GM12878 (cell line): ENCODE results near the gene KATNBL1. TPM values are rescaled to one million over a fixed set of nuclear protein-coding genes. Genes with fewer than 3 reads are reported as not detected.
A peak's percentile ranks its signal among the peaks of the same experiment; 100 is the strongest.

Experiments used
- ATAC-seq: fragments of 200-7000 bp; cut with Tn5 transposase; 3 replicates; pipeline ENCODE4 v1.9.1; 2020; ENCODE audit warnings: mild to moderate bottlenecking, moderate library complexity
- BruUV-seq: library from RNA; stranded (reverse); fragments of 400-500 nt; replicated peaks from 2 replicates; lab custom pipeline; 2021; lab: Mats Ljungman, UMichigan
- CTCF ChIA-PET: fragments of 300-600 bp; sonication (Branson Sonifier 250); formaldehyde crosslinking; extraction: SDS; loops from one replicate; lab custom pipeline; 2021; ENCODE audit warnings: inconsistent platforms; lab: Yijun Ruan, JAX
- POLR2A ChIA-PET: fragments of 350-600 bp; formaldehyde crosslinking; extraction: SDS; loops from one replicate; lab custom pipeline; 2021; ENCODE audit warnings: inconsistent platforms; lab: Charles Lee
- RAD21 ChIA-PET: fragments of 300-600 bp; sonication (Branson Sonifier 250); formaldehyde crosslinking; loops from one replicate; lab custom pipeline; 2023; ENCODE audit warnings: antibody characterized with exemption; ENCODE audit not compliant: unreplicated experiment; lab: Charles Lee
- SMC1A ChIA-PET: fragments of 300-600 bp; sonication (Branson Sonifier 250); formaldehyde crosslinking; loops from one replicate; lab custom pipeline; 2023; ENCODE audit not compliant: unreplicated experiment, uncharacterized antibody; lab: Charles Lee
- DNase-seq: peaks from one replicate; pipeline ENCODE4 v3.0.0-alpha.2; 2011; ENCODE audit warnings: low read depth, low spot score
- FAIRE-seq: peaks from 3 replicates; lab custom pipeline; 2011; peaks lifted over from hg19 to GRCh38; lab: Jason Lieb, UNC
- H2AFZ ChIP-seq: 2 replicates; pipeline ENCODE4 v1.6.0; 2011; ENCODE audit warnings: low read depth, low read length, control low read depth; ENCODE audit not compliant: control insufficient read depth
- H3K27ac ChIP-seq: 2 replicates; pipeline ENCODE4 v1.5.1; 2011; ENCODE audit warnings: control low read depth; ENCODE audit not compliant: control insufficient read depth, insufficient read depth
- H3K27me3 ChIP-seq, 2 experiments: replicated peaks in 1 of 2; 2 replicates each; pipeline versions ENCODE4 v1.6.0 to v1.6.1; 2011; ENCODE audit warnings: low read length in 1 of 2; ENCODE audit not compliant: control insufficient read depth in 2 of 2, insufficient read depth in 2 of 2
- H3K36me3 ChIP-seq, 2 experiments: 2 replicates each; pipeline ENCODE4 v1.5.1; 2011; ENCODE audit warnings: low read length in 1 of 2; ENCODE audit not compliant: control insufficient read depth in 2 of 2, insufficient read depth in 2 of 2
- H3K4me1 ChIP-seq: 2 replicates; pipeline ENCODE4 v1.6.1; 2011; ENCODE audit warnings: mild to moderate bottlenecking, low read length, moderate library complexity, mixed read lengths; ENCODE audit not compliant: control insufficient read depth, insufficient read depth
- H3K4me2 ChIP-seq: 2 replicates; pipeline ENCODE4 v1.6.0; 2011; ENCODE audit warnings: control low read depth; ENCODE audit not compliant: control insufficient read depth, insufficient read depth
- H3K4me3 ChIP-seq: fragments of 200-600 bp; sonication (generic); 2 replicates; pipeline ENCODE4 v1.5.1; 2016
- H3K79me2 ChIP-seq: 2 replicates; pipeline ENCODE4 v1.6.0; 2011; ENCODE audit warnings: low read length; ENCODE audit not compliant: control insufficient read depth, insufficient read depth
- H3K9ac ChIP-seq: 2 replicates; pipeline ENCODE4 v1.8.0; 2011; ENCODE audit warnings: low read length, control low read depth, mixed read lengths; ENCODE audit not compliant: control insufficient read depth, insufficient read depth
- H3K9me3 ChIP-seq: replicated peaks from 3 replicates; pipeline ENCODE4 v1.5.1; 2011; ENCODE audit warnings: mild to moderate bottlenecking, low read length; ENCODE audit not compliant: control insufficient read depth, insufficient read depth
- H4K20me1 ChIP-seq: 2 replicates; pipeline ENCODE4 v1.6.0; 2011; ENCODE audit not compliant: control insufficient read depth, insufficient read depth
- CBX3 ChIP-seq: fragments of 200-600 bp; sonication (generic); IDR thresholded peaks from 2 replicates; pipeline ENCODE4 v1.6.1; 2016; ENCODE audit warnings: low read depth, borderline replicate concordance
- ESRRA ChIP-seq: IDR thresholded peaks from 2 replicates; pipeline ENCODE4 v1.6.1; 2012; ENCODE audit warnings: mild to moderate bottlenecking, low read length, improper control_type of control experiment
- GABPA ChIP-seq: IDR thresholded peaks from 2 replicates; pipeline ENCODE4 v1.6.1; 2014; ENCODE audit warnings: antibody characterized with exemption, low read depth, mild to moderate bottlenecking, inconsistent platforms
- JUNB ChIP-seq: IDR thresholded peaks from 2 replicates; pipeline ENCODE4 v1.6.1; 2016; ENCODE audit warnings: antibody characterized with exemption, mild to moderate bottlenecking
- POLR2A ChIP-seq: IDR thresholded peaks from 2 replicates; pipeline ENCODE4 v1.6.1; 2011; ENCODE audit warnings: low read depth, mild to moderate bottlenecking, low read length
- WRNIP1 ChIP-seq: IDR thresholded peaks from 2 replicates; pipeline ENCODE4 v1.6.1; 2011; ENCODE audit warnings: low read depth, low read length, improper control_type of control experiment, borderline replicate concordance
- WGBS: methylation state at CpG from one replicate; pipeline ENCODE4 v1.1.6; 2016; ENCODE audit warnings: low lambda C conversion rate; ENCODE audit not compliant: insufficient replicate concordance, insufficient coverage; ENCODE audit errors: missing lambda C conversion rate; 5-methylcytosine and 5-hydroxymethylcytosine counted together
- in situ Hi-C: fragments of 300-500 bp; cut with MboI; formaldehyde crosslinking; loops from 9 replicates; pipeline ENCODE4 v1.14.3; 2018; ENCODE audit warnings: mixed read lengths
- intact Hi-C: fragments of 100-400 bp; cut with micrococcal nuclease; formaldehyde crosslinking; loops from one replicate; pipeline ENCODE4 v1.14.2; 2022; ENCODE audit not compliant: unreplicated experiment
- polyA plus RNA-seq, 11 experiments: library from polyadenylated mRNA; depleted of rRNA in 4 of 11; unstranded in 6 of 11; stranded (reverse) in 5 of 11; fragments of >200 nt; fragmentation: Nextera tagmentation in 4 of 11; fragmentation: Illumina TruSeq in 1 of 11; extraction: Ambion mirVana in 4 of 11; extraction: Trizol in 1 of 11; gene quantifications; 1 replicate in 1 of 11; 2 replicates in 10 of 11; pipeline versions ENCODE4 v1.2.1 to v1.2.3, GENCODE V29; 2011 to 2016; ENCODE audit warnings: inconsistent platforms in 2 of 11, missing spikeins in 2 of 11, low read depth in 1 of 11
- total RNA-seq, 4 experiments: library from RNA; depleted of rRNA in 3 of 4; stranded (reverse); fragments of >200 nt in 3 of 4; fragmentation: Illumina TruSeq in 1 of 4; extraction: Trizol in 1 of 4; gene quantifications; 2 replicates each; pipeline versions ENCODE4 v1.2.1 to v1.2.3, GENCODE V29; 2013 to 2021

KATNBL1 gene
- total and polyA plus RNA-seq, 10 of the 15 experiments (the other 5 are each of a cell fraction or from before 2014, with no cell fraction given) = 7.8 to 58.8 (median 30.1) TPM

GRCh38 chr15:34239151-34239808 lies 29.4 kb upstream of the KATNBL1 start:
- Histone ChIP-seq H3K27ac (peak overlapping the region; percentile 50), H3K79me2 (no peaks in the 10 kb centered on the region), H3K9ac (no peak overlapping the region), H3K4me2 (no peak overlapping the region), H3K4me3 (no peak overlapping the region), H2AFZ (no peak overlapping the region), H3K9me3 (no peaks in the 10 kb centered on the region), H3K27me3 (no peaks in the 10 kb centered on the region), H3K4me1 (peaks cover 5% of the 10 kb centered on the region), H4K20me1 (no peaks in the 10 kb centered on the region), H3K36me3 (peaks cover 5 to 42% of the 10 kb centered on the region in 2 experiments)
- SMC1A ChIA-PET = interaction anchor here (1.2 kb wide), 1 partner anchor 80 kb away, joined by 4 read pairs; no protein-coding TSS in a partner anchor
- DNase-seq (no peak), FAIRE-seq (peak; percentile 49), ATAC-seq (no peak)
- in situ Hi-C loops (loop anchor here (25.0 kb wide), 1 partner anchor 348 kb away; the partner anchor contains the start of gene GOLGA8B), intact Hi-C loops (no loop called here)
- TF ChIP-seq CBX3 (no peak), ESRRA (no peak), GABPA (no peak), JUNB (peak; percentile 11; the same call in 1 of the 2 replicates)
- WGBS = 53% methylated on average over 4 of the region's 4 CpGs
- BruUV-seq = TSS peak; percentile 31
- RAD21 ChIA-PET = no interaction called here
- POLR2A ChIA-PET = no interaction called here
- CTCF ChIA-PET = interaction anchor here (0.6 to 5.0 kb wide), 2 partner anchors 127 to 770 kb away, joined by 4 to 66 read pairs; partner anchors contain the start of gene LPCAT4

- 24% methylated on average over 6 of the region's 6 CpGs for WGBS
- no peak overlapping the region for H2AFZ ChIP-seq
- SMC1A ChIA-PET = interaction anchor here (0.7 to 1.8 kb wide), 5 partner anchors 8 to 134 kb away, joined by 3 to 8 read pairs (median 5); partner anchors contain the start of gene LPCAT4
- H3K4me3 ChIP-seq = no peak overlapping the region
- no peaks in the 10 kb centered on the region for H3K79me2 ChIP-seq
- peaks cover 5 to 52% of the 10 kb centered on the region in 2 experiments for H3K36me3 ChIP-seq
- TF ChIP-seq POLR2A (0 out of 2 replicates have a peak, but pooled peaks have one; percentile 26), WRNIP1 (no peak)
- CTCF ChIA-PET = interaction anchor here (0.7 to 2.0 kb wide), 5 partner anchors 8 to 134 kb away, joined by 3 to 7 read pairs (median 4); partner anchors contain the start of gene LPCAT4
- H3K27me3 ChIP-seq = no peaks in the 10 kb centered on the region
- intact Hi-C loops (no loop called here), in situ Hi-C loops (loop anchor here (25.0 kb wide), 1 partner anchor 354 kb away; the partner anchor contains the start of gene GOLGA8B)
- POLR2A ChIA-PET = interaction anchor here (0.6 to 0.9 kb wide), 2 partner anchors 23 to 136 kb away, joined by 3 read pairs; no protein-coding TSS in a partner anchor
- no peak for ATAC-seq
- no peaks in the 10 kb centered on the region for H3K4me1 ChIP-seq
- FAIRE-seq = no peak
- RAD21 ChIA-PET = no interaction called here
- BruUV-seq = no TSS peak
- no peak overlapping the region for H3K27ac ChIP-seq
- H3K9me3 ChIP-seq = no peaks in the 10 kb centered on the region
- no peak overlapping the region for H3K9ac ChIP-seq
- no peak for DNase-seq
- H4K20me1 ChIP-seq = no peaks in the 10 kb centered on the region
- H3K4me2 ChIP-seq = no peak overlapping the region
These were observed 23.7 kb upstream of the KATNBL1 start for GRCh38 chr15:34233614-34234013.
